Stimulated activated CD4-positive, alpha-beta T cell treated with anti-CD3 and anti-CD28 coated beads, Interleukin-4, amount 100 ng/mL, for 48 hours (primary cell): Measurements from ENCODE around the gene INPP5D.
A peak's percentile ranks its signal among the peaks of the same experiment; 100 is the strongest.
"Not testable (repeated sequence)": the region's sequence is repeated elsewhere in the genome, so short reads cannot be mapped to it uniquely, and the experiment has no call there.

Experiments
- DNase-seq, 2 donors: peaks; one replicate each; pipeline ENCODE4 v3.0.0-alpha.2; 2020; ENCODE audit warnings: low read depth in 2 of 2

INPP5D gene

GRCh38 chr2:233092432-233093165 lies 32.5 kb downstream of the INPP5D start:
- no peak for DNase-seq

GRCh38 chr2:233093166-233093448 lies 33.0 kb downstream of the INPP5D start:
- DNase-seq = no peak

DNA sequence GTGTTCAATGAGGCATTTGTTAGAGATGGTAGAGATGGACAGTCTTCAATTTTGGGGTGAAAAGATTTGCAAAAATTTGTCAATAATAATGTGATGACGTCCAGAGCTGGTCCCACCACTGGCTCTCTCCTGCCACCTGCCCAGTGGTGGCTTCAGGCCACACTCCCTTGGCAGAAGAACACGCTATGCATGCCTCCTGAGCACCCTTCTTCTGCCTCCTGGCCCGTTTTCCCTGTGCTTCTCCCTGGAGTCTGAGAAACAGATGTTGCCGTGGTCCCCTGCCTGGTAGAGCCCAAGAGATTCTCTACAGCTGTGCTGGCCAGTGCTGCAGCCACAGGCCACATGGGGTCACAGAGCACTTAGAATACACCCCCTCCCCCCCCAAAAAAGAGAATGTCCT lies 33.6 kb downstream of the INPP5D start:
- no peak for DNase-seq

DNA sequence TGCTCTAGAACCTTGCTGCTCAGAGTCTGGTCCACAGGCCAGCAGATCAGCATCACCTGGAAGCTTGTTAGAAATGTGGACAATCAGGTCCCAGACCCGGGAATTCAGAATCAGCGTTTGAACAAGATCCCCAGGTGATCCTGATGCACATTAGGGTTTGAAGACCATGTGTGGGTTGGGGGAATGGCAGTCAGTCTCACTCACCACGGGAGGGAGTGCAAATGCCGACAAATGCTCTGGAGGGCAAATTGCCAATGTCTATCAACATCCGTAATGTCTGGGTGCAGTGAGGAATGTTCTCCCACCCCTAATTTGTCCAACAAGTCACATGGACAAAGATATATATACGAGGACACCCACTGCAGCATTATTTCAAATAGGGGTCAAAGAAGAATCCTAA lies 34.5 kb downstream of the INPP5D start:
- DNase-seq = no peak

DNA sequence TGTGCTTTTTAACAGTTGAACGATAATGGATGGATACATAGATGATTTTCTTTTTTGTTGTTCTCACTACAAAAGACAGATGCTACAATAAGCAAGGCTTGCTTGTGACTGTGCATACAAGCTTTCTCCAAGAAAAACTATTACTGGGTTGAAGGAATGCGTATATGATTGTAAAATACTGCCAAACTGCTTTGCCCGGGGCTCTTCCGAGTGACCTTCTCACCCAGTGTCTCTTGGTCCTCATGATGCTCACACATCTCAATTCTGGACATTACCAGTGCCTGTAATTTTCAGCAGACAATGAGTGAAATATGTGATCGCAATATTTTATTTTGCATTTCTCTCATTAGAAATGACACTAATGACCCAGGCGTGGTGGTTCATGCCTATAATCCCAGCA lies 35.9 kb downstream of the INPP5D start:
- DNase-seq = no peak

DNA sequence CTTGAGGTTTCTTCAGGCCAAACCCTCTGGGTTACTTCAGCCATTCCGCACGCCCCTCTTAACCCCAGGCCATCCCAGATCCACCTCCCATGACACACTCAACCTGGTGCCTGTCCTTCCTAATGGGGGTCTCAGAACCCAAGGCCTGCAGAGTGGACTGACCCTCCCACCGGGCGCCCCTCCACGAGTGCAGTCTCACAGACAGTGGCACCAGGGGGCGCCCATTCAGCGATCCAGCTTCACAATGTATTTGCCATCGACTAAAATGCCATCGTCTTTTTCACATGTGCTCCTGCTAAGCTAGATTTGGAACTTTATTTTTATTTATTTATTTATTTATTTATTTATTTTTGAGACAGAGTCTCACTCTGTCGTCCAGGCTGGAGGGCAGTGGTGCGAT lies 38.5 kb downstream of the INPP5D start:
- no peak for DNase-seq

DNA sequence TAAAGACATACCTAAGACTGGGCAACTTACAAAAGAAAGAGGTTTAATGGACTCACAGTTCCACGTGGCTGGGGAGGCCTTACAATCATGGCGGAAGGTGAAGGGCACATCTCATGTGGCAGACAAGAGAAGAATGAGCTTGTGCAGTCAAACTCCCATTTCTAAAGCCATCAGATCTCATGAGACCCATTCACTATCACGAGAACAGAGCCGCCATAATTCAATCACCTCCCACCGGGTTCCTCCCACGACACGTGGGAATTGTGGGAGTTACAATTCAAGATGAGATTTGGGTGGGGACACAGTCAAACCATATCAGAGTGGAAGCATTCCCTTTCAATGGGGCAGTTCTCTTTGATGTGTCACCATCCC lies 39.7 kb downstream of the INPP5D start:
- DNase-seq = not testable (repeated sequence)

DNA sequence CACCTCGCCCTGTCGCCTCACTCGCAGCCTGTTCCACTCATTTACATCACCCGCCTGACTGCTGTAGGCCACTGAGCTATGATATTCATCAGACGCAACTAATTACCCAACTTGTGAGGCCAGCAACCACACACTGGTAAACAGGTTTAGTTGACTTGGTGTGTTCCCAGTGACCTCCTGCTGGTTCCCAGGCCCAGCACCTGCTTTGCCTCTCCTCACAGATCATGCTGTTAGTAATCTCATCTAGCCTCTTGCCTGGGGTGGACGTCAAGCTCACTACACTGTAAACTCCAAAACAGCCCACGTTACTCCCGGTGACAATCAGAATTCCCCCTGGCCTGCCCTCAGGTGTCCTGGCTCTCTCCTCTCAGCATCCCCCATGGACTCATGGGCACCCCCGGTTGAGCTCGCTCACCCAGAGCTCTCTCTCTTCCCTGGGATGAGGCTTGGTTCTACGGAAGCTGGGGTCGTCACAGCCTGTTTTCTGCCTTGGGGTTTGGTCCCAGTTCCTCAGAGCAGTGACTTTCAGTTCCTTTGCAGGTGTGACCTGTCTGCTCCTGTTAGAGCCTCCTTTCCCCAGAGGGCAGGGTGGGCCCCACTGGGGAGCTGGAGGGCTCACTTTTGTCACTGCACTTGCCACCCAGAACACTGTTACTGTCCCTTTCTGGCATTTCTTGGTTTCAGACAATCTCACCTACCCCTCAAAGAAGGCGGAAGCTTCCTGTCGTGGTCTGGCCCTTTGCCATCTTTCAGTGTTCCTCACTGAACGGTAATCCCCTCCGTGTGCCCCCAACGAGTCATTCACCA lies 40.3 kb downstream of the INPP5D start:
- peak in 1 of 2 donors; percentile 50 for DNase-seq

DNA sequence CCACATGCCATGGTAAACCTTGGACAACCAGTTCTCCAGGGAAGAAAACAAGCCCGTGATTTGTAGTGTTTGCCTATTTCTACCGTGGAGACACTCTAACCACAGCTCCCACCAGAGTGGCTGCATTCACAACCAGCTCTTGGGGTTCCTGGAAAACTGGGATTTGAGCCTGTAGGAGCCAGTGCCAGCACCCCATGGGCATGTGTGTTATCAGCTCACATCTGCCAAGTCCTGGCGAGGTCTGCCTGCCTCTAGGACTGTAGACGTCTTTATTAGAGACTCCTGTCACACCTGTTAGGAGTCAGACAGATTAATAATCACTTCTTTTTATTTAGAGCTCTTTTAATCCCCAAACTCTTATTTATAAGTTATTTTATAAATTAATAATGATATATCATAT lies 41.0 kb downstream of the INPP5D start:
- no peak for DNase-seq

DNA sequence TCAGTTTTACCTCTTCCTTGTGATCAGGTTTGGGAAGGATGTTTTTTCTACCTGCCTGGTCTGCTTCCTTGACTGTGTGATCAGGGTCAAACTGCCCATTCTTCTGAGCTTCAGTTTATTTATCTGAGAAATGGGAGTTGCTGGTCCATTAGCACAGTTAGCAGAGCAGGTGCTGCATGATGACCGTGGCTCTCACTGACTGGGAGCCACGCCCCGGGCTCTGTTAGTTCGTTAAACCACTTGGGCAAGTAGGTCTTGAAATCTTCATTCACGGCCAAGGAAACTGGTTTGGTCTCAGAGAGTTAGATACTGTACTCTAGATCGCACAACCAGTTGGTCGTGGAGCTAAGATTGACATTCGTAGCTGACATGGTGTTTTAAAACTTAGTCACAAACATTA lies 41.7 kb downstream of the INPP5D start:
- DNase-seq = no peak

DNA sequence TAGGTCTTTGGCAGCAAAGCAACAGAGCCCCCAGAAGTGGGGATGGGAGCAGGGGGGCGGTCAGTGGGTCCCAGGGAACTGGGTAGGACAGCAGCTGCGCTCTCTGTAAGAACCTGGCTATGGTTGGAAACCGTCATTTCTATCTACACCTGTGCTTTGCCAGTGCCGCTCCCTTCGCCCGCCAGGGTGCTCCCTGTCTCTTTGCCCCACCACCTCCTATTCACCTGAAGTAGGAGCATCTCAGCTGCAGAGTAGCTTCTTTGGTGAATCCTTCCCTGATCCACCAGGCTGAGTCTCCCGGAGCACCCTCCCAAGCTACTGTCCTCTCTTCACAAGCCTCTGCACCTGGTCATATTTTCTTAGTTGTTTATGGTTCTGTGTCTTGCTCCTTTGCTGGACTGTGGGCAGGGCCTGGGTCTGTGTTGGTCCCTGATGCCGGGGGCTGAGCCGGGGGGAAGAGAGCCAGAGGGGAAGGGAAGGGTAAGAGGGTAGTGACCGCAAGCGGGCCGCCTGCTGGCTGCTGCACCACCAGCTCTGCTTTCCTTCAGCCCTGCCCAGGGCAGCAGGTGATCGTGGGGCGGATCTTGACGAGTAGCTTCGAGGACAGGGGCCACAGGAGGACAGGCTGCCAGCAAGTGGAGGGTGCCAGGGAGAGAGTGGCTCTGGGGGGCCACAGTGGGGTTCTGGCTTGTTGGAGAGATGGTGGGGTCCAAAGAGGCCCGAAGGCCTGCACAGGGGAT lies 45.2 kb downstream of the INPP5D start:
- no peak for DNase-seq

GRCh38 chr2:233105930-233106329 lies 45.8 kb downstream of the INPP5D start:
- DNase-seq = no peak

- DNase-seq = no peak
These were observed 46.9 kb downstream of the INPP5D start for GRCh38 chr2:233107011-233107410.

DNA sequence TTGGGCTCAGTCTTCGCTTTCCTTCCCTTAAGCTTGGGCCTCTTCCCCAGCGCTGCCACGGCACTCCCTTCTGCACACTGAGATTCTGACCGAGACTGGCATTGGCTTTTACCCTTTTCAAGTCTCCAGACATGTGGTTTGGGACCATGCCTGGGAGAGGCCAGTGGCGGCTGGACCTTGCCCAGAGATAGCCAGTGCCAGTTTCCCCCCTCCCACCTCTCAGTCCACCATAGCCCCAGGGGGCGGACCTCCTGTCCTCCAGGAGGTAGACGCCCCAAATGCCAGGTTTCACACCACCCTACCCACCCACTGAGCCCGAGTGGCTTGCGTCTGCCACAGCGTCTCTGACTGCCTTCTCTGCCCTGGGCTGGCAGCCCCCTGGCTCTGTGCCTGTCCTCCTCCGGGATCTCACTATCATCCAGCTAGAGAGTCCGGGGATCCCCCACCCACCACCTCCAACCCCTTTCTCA lies 47.7 kb downstream of the INPP5D start:
- DNase-seq = no peak

GRCh38 chr2:233108611-233109490 lies 48.7 kb downstream of the INPP5D start:
- DNase-seq = no peak

DNA sequence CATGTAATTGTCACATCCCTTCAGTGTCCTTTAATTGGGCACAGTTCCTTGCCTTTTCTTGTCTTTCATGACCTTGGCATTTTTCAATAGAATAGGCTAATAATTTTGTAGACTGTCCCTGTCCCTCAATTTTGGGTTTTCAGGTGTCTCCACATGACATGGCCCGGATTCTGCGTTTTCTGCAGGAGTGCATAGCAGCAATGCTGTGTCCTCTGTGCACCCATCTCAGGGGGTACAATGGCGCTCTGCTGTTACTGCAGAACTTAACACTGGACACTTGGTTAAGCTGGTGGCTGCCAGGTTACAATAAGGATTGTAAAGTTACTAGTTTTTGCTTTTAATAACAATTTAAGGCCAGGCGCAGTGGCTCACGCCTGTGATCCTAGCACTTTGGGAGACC lies 51.3 kb downstream of the INPP5D start:
- DNase-seq = no peak

DNA sequence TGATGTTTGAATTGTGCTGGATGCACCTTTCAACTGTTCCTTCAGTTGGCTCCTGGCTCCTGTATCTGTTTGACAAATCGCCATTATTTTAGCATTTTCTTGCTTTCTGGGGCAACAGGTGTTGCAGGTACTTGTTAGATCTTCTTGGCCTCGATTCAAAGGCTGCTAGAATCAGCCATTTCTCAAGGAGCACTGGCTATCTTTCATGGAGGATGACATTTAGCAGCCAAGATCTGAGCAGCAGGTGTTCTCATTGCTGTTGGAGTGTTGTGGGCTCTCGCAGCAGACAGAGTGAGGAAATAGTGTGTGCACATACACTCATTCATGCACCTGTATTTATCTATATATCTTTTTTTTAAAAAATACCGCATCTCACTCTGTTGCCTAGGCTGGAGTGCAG lies 52.2 kb downstream of the INPP5D start:
- no peak for DNase-seq

DNA sequence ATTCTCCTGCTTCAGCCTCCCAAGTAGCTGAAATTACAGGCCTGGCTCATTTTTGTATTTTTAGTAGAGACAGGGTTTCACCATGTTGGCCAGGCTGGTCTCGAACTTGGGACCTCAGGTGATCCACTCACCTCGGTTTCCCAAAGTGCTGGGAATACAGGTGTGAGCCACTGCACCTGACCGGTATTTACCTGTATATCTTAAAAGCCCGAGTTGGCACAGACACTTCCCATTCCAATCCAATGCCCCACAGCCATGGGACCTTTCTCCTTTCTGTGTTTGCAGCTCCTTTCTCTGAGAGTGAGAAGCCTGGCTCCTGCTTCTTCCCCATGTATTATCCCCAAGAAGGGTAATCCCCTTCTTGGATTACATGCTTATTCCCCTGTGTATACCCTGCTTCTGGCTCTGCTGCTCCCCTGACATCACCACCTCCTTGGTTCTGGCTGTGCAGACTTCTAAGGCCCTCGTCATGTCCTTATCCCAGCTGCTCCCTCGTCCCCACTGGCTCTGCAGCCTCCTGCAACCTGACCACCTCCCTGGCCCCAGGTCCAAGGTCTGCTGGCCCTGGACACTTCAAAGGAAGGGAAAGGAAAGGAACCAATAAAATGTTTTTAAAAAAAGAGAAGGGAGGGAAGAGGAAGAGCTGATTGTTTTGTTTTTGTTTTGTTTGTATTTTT lies 52.8 kb downstream of the INPP5D start:
- DNase-seq = no peak

- DNase-seq = no peak
These were observed 54.3 kb downstream of the INPP5D start for GRCh38 chr2:233114421-233114861.

DNA sequence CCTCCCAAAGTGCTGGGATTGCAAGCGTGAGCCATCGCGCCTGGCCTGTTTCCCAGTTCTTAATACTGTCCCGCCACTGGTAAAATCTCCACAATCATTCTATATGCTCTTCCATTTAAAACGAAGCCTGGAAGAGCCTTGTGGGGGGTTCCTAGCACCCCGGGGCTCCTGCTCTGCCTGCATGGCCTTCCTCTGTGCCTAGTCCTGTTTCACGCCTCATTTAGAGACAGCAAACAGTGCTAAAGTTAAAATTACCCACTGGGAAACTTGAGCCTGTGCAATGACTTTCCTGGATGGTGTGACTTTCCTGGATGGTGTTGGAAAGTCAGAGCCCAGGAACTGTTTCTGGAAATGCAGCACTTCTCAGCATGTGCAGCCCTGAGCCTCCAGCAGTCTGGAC lies 55.0 kb downstream of the INPP5D start:
- no peak for DNase-seq

- DNase-seq = no peak
These were observed 55.6 kb downstream of the INPP5D start for GRCh38 chr2:233115741-233116140.
